GM19328 (cell line): ENCODE data around the gene SYT3.

Experiments used
- ATAC-seq: cut with Tn5 transposase; IDR thresholded peaks from one replicate; pipeline ENCODE4 v1.9.1; 2021; ENCODE audit warnings: mild to moderate bottlenecking, moderate library complexity; ENCODE audit not compliant: unreplicated experiment

Gene SYT3

GRCh38 chr19:50662651-50663481 is 23.2 kb upstream of the SYT3 start:
- ATAC-seq = no peak

GRCh38 chr19:50661766-50662650 is 22.3 kb upstream of the SYT3 start:
- ATAC-seq = no peak

GRCh38 chr19:50661023-50661422 is 21.3 kb upstream of the SYT3 start:
- no peak for ATAC-seq

- no peak for ATAC-seq
These were observed 20.3 kb upstream of the SYT3 start for GRCh38 chr19:50660088-50660366.

GRCh38 chr19:50659318-50660087 is 19.8 kb upstream of the SYT3 start:
- no peak for ATAC-seq

- ATAC-seq = no peak
These were observed 19.0 kb upstream of the SYT3 start for GRCh38 chr19:50658441-50659317.

- no peak for ATAC-seq
These were observed 18.2 kb upstream of the SYT3 start for GRCh38 chr19:50657712-50658440.

- ATAC-seq = no peak
These were observed 17.6 kb upstream of the SYT3 start for GRCh38 chr19:50657222-50657669.

- ATAC-seq = no peak
These were observed 15.2 kb upstream of the SYT3 start for GRCh38 chr19:50654882-50655281.

- no peak for ATAC-seq
These were observed 13.0 kb upstream of the SYT3 start for GRCh38 chr19:50652722-50653121.

- no peak for ATAC-seq
These were observed 11.5 kb upstream of the SYT3 start for GRCh38 chr19:50651174-50651573.

GRCh38 chr19:50649433-50650391 is 10.0 kb upstream of the SYT3 start, which contains the start of gene C19orf81:
Gene C19orf81 (plus strand): TSS chr19:50649445. CDS start chr19:50649445, 0 bp downstream.
- no peak for ATAC-seq

- no peak for ATAC-seq
These were observed 9.0 kb upstream of the SYT3 start for GRCh38 chr19:50648659-50649058.

- ATAC-seq = no peak
These were observed 8.4 kb upstream of the SYT3 start for GRCh38 chr19:50647879-50648615.

- ATAC-seq = no peak
These were observed 6.6 kb upstream of the SYT3 start for GRCh38 chr19:50646074-50646807.

- ATAC-seq = no peak
These were observed 5.4 kb upstream of the SYT3 start for GRCh38 chr19:50645107-50645506.

- no peak for ATAC-seq
These were observed 4.7 kb upstream of the SYT3 start for GRCh38 chr19:50644315-50644915.
